ENCODE measurements around the gene INKA1. TPM values are rescaled to one million over a fixed set of nuclear protein-coding genes. Genes with fewer than 3 reads are reported as not detected.
A peak's percentile ranks its signal among the peaks of the same experiment; 100 is the strongest.

Gene INKA1
- total and polyA plus RNA-seq, 3 experiments from 2014 or later = 1.1 to 1.7 (median 1.1) TPM

DNA sequence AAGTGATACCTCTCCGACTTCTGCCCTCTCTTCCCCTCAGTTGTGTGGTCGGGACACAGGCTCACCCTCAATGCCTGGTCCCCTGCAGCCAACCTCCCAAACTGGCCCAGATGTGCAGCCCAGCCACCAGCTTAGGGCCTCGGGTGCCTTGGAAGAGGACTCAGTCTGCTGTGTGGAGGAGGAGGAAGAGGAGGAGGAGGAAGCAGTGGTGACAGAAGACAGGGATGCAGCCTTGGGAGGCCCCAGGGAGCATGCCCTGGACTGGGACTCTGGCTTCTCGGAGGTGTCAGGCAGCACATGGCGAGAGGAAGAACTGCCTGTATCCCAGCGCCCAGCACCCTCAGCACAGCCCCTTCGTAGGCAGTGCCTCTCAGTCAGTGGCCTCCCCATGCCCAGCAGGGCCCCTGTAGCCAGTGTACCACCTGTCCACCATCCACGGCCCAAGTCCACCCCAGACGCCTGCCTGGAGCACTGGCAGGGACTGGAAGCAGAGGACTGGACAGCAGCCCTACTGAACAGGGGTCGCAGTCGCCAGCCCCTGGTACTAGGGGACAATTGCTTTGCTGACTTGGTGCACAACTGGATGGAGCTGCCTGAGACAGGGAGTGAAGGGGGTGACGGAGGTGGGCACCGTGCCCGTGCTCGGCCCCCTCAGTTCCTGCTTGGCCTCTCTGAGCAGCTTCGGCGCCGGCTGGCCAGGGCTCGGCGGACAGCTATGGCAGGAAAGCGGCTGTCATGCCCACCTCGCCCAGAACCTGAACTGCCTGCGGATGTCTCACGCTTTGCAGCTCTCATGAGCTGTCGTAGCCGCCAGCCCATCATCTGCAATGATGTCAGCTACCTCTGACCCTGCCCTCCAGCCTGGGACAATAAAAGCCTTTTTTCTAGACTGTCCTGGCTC, 1.3 kb downstream of the INKA1 start:
- H3K4me3 Mint-ChIP-seq = peak overlapping the region; percentile 83 to 95 (median 91)
- peaks cover 41% of the 10 kb centered on the region for H3K4me1 ChIP-seq (ENCODE audit: insufficient read depth, low read length)
- H3K9me3 Mint-ChIP-seq = peaks cover 0 to 2% (median 0%) of the 10 kb centered on the region in 5 donors

DNA sequence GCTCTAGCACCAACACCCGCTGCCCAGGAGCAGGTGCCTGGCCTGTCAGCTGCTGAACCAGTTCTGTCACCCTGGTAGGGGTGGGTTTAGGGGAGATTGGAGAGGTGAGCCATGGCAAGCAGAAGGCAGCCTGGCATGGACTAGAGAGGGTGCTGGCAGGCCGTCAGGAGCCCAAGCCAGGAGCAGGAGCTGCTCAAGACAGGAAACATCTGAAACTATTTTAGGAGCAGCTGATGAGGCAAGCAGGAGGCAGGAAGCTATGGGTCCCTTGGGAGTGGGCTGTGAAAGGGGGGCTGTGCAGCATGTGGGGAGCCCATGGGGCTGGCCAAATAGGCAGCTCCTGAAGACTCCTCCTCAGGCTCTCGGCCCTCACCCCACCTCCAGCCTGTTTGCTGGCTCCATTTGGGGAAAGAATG, 2.3 kb downstream of the INKA1 start:
- H3K27me3 Mint-ChIP-seq = peaks cover 0 to 4% of the 10 kb centered on the region in 2 donors
- H3K4me1 ChIP-seq (ENCODE audit: insufficient read depth, low read length) = peaks cover 41% of the 10 kb centered on the region

More for the DNA sequence above, 1.3 kb downstream of the INKA1 start:
- Mint-ChIP-seq H3K27ac (peak overlapping the region in 5 of 8 donors; percentile 10 to 85 (median 77)), H3K36me3 (peaks cover 0 to 22% (median 1%) of the 10 kb centered on the region in 3 donors), H3K4me1 (peaks cover 29 to 58% (median 38%) of the 10 kb centered on the region in 3 donors), H3K27me3 (peaks cover 0 to 4% of the 10 kb centered on the region in 2 donors)
- no peaks in the 10 kb centered on the region for H3K27me3 ChIP-seq (ENCODE audit: insufficient read depth, low read length, poor library complexity, severe bottlenecking)
- ChIA-PET POLR2A (interaction anchor here (0.6 to 2.6 kb wide), 6 partner anchors 7 to 84 kb away, joined by 3 to 41 read pairs (median 4); partner anchors contain the start of gene UBA7), CTCF (interaction anchor here (1.5 to 12.4 kb wide), 6 partner anchors 8 to 265 kb away, joined by 4 to 246 read pairs (median 17); partner anchors contain the start of genes IP6K1 and UBA7)
- no peak for DNase-seq
- no peaks in the 10 kb centered on the region for H3K9me3 ChIP-seq (ENCODE audit: low read length)
- no peaks in the 10 kb centered on the region for H3K36me3 ChIP-seq (ENCODE audit: insufficient read depth, low read length)
- peak overlapping the region; percentile 91 for H3K4me3 ChIP-seq (ENCODE audit: low read length)
- H3K27ac ChIP-seq (ENCODE audit: low read depth, low read length) = no peak overlapping the region

DNA sequence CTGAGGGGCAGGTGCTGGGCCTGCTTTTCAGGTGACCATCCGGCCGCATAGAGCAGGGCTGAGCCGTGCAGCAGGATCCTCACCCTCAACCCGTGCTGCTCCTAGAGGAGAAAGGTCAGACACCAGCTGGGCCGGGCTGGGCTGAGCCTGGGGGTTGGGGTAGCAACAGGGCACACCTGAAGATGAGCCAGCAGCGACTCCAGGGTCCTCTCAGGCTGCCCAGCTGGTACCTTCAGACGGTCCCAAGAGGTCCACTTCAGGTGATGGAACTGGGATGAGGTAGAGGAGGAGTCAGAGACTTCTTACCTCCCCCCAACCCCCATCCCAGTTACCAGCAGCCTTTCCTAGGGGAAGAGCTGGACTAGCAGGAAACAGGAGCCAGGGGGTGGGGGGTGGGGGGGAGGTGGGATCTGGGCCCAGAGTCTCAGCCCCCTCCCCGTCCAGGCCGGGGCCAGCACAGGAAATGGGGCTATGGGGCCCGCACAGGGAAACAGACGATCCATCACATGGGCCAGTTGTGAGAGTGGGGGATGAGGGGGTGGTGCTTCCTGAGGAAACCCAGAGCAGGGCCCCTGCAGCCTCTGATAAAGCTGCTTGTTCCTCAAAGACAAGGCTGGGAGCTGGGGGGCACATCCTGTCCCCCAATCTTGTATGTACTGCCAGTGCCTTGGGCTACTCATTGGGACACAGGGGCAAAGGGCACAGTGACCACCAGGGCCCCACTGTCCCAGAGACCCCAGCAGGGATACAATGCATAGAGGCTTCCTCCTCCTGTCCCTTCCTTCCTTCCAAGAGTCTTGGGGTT, 3.0 kb downstream of the INKA1 start:
- Histone ChIP-seq H3K27ac (ENCODE audit: low read depth, low read length) (peak overlapping the region; percentile 31), H3K36me3 (ENCODE audit: insufficient read depth, low read length) (peaks cover 12% of the 10 kb centered on the region), H3K4me1 (ENCODE audit: insufficient read depth, low read length) (peaks cover 41% of the 10 kb centered on the region), H3K9me3 (ENCODE audit: low read length) (no peaks in the 10 kb centered on the region), H3K27me3 (ENCODE audit: insufficient read depth, low read length, poor library complexity, severe bottlenecking) (no peaks in the 10 kb centered on the region), H3K4me3 (ENCODE audit: low read length) (peak overlapping the region; percentile 34)
- Mint-ChIP-seq H3K27me3 (peaks cover 0 to 2% of the 10 kb centered on the region in 2 donors), H3K4me3 (peak overlapping the region in 2 of 7 donors; percentile 15 to 44), H3K36me3 (peaks cover 3 to 39% (median 3%) of the 10 kb centered on the region in 3 donors), H3K27ac (peak overlapping the region in 6 of 8 donors; percentile 29 to 80 (median 66)), H3K9me3 (peaks cover 0 to 2% (median 0%) of the 10 kb centered on the region in 5 donors), H3K4me1 (peaks cover 31 to 67% (median 44%) of the 10 kb centered on the region in 3 donors)
- DNase-seq = peak in 2 of 5 donors; percentile 51 to 58
- POLR2A ChIA-PET = interaction anchor here (0.6 to 1.4 kb wide), 4 partner anchors 8 to 49 kb away, joined by 3 to 7 read pairs (median 4); partner anchors contain the start of gene UBA7
- CTCF ChIA-PET = interaction anchor here (0.9 to 12.4 kb wide), 6 partner anchors 7 to 266 kb away, joined by 3 to 246 read pairs (median 4); partner anchors contain the start of gene UBA7

More for the DNA sequence above, 2.3 kb downstream of the INKA1 start:
- Histone ChIP-seq H3K27ac (ENCODE audit: low read depth, low read length) (no peak overlapping the region), H3K4me3 (ENCODE audit: low read length) (no peak overlapping the region), H3K36me3 (ENCODE audit: insufficient read depth, low read length) (peaks cover 7% of the 10 kb centered on the region), H3K27me3 (ENCODE audit: insufficient read depth, low read length, poor library complexity, severe bottlenecking) (no peaks in the 10 kb centered on the region), H3K9me3 (ENCODE audit: low read length) (no peaks in the 10 kb centered on the region)
- Mint-ChIP-seq H3K27ac (peak overlapping the region in 7 of 8 donors; percentile 8 to 77 (median 58)), H3K9me3 (peaks cover 0 to 2% (median 0%) of the 10 kb centered on the region in 5 donors), H3K4me3 (peak overlapping the region in 6 of 7 donors; percentile 26 to 74 (median 56)), H3K36me3 (peaks cover 3 to 32% (median 3%) of the 10 kb centered on the region in 3 donors), H3K4me1 (peaks cover 29 to 62% (median 40%) of the 10 kb centered on the region in 3 donors)
- ChIA-PET CTCF (interaction anchor here (1.5 to 12.4 kb wide), 3 partner anchors 8 to 266 kb away, joined by 4 to 246 read pairs (median 8); partner anchors contain the start of gene UBA7), POLR2A (interaction anchor here (1.4 kb wide), 1 partner anchor 8 kb away, joined by 4 read pairs; the partner anchor contains the start of gene UBA7)
- peak in 1 of 5 donors; percentile 26 for DNase-seq

DNA sequence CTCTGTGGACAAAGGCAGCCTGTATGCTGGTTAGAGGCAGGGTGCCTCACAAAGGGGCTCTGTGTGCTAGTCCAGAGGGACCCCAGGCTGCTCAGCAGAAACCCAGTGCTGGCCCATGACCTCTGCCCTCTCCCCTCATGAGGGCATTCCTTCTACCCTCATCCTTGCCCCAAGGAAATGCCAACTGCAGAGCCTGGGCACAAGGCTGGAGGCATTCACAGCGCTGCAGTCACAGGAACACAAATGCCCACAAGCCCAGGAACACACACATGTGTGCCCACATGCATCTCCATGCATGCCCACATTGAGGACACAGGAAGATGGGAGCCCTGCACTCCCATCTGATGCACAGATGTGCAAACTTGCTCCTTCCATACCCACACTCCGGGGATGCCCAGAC, 3.8 kb downstream of the INKA1 start:
- H3K27me3 ChIP-seq (ENCODE audit: insufficient read depth, low read length, poor library complexity, severe bottlenecking) = no peaks in the 10 kb centered on the region
- H3K4me1 ChIP-seq (ENCODE audit: insufficient read depth, low read length) = peaks cover 38% of the 10 kb centered on the region
- H3K36me3 ChIP-seq (ENCODE audit: insufficient read depth, low read length) = peaks cover 18% of the 10 kb centered on the region
- Mint-ChIP-seq H3K27me3 (no peaks in the 10 kb centered on the region), H3K9me3 (peaks cover 0 to 2% (median 0%) of the 10 kb centered on the region in 5 donors), H3K4me3 (peak overlapping the region in 1 of 7 donors; percentile 44), H3K27ac (peak overlapping the region in 6 of 8 donors; percentile 29 to 80 (median 66)), H3K36me3 (peaks cover 3 to 46% (median 3%) of the 10 kb centered on the region in 3 donors), H3K4me1 (peaks cover 38 to 73% (median 49%) of the 10 kb centered on the region in 3 donors)
- DNase-seq = no peak
- peak overlapping the region; percentile 34 for H3K4me3 ChIP-seq (ENCODE audit: low read length)
- H3K9me3 ChIP-seq (ENCODE audit: low read length) = no peaks in the 10 kb centered on the region
- POLR2A ChIA-PET = interaction anchor here (0.6 kb wide), 2 partner anchors 32 to 50 kb away, joined by 4 to 7 read pairs; no protein-coding TSS in a partner anchor
- peak overlapping the region; percentile 24 for H3K27ac ChIP-seq (ENCODE audit: low read depth, low read length)
- CTCF ChIA-PET = interaction anchor here (0.9 to 12.4 kb wide), 5 partner anchors 10 to 103 kb away, joined by 3 to 246 read pairs (median 3); no protein-coding TSS in a partner anchor

DNA sequence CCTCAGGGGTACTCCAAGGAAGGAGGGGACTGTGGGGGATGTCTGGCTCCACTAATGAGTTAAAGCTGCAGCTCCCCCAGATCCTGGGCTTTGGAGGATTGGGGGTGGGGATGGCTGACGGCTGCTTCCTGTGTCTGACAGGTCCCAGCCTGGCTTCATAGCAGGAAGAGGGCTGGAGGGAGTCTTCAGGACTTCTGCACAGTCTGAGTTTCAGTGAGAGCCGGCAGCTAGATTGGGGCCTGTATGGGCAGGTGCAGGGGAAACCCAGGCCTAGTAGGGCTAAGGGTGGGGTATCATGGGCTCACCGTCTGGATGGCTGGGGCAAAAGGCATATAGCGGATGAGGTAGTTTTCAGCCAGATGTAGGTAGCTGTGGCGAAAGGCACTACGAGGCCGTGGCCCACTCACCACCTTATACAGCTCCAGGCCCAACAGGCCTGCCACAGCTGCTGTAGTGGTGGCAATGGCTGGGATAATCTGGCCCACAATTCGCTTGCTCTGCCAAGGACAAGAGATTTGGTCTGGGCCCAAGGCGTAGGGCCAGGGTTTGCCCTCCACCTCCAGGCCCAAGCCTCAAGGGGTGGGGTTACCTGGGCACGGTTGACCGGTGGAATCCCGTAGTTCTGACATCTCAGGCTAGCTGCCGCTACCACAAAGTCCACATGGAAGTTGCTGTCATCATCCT, 4.5 kb downstream of the INKA1 start:
- DNase-seq = no peak
- peaks cover 43% of the 10 kb centered on the region for H3K4me1 ChIP-seq (ENCODE audit: insufficient read depth, low read length)
- peaks cover 41 to 74% (median 51%) of the 10 kb centered on the region in 3 donors for H3K4me1 Mint-ChIP-seq
- H3K27ac Mint-ChIP-seq = peak overlapping the region in 7 of 8 donors; percentile 29 to 66 (median 43)
- peaks cover 18% of the 10 kb centered on the region for H3K36me3 ChIP-seq (ENCODE audit: insufficient read depth, low read length)
- no peaks in the 10 kb centered on the region for H3K9me3 ChIP-seq (ENCODE audit: low read length)
- no peaks in the 10 kb centered on the region for H3K27me3 Mint-ChIP-seq
- H3K36me3 Mint-ChIP-seq = peaks cover 3 to 52% (median 3%) of the 10 kb centered on the region in 3 donors
- H3K27ac ChIP-seq (ENCODE audit: low read depth, low read length) = peak overlapping the region; percentile 24
- H3K4me3 ChIP-seq (ENCODE audit: low read length) = no peak overlapping the region
- H3K27me3 ChIP-seq (ENCODE audit: insufficient read depth, low read length, poor library complexity, severe bottlenecking) = no peaks in the 10 kb centered on the region
- H3K4me3 Mint-ChIP-seq = peak overlapping the region in 2 of 7 donors; percentile 16 to 24
- ChIA-PET CTCF (interaction anchor here (1.1 to 12.4 kb wide), 3 partner anchors 9 to 104 kb away, joined by 3 to 246 read pairs (median 5); no protein-coding TSS in a partner anchor), POLR2A (no interaction called here)
- H3K9me3 Mint-ChIP-seq = no peaks in the 10 kb centered on the region

DNA sequence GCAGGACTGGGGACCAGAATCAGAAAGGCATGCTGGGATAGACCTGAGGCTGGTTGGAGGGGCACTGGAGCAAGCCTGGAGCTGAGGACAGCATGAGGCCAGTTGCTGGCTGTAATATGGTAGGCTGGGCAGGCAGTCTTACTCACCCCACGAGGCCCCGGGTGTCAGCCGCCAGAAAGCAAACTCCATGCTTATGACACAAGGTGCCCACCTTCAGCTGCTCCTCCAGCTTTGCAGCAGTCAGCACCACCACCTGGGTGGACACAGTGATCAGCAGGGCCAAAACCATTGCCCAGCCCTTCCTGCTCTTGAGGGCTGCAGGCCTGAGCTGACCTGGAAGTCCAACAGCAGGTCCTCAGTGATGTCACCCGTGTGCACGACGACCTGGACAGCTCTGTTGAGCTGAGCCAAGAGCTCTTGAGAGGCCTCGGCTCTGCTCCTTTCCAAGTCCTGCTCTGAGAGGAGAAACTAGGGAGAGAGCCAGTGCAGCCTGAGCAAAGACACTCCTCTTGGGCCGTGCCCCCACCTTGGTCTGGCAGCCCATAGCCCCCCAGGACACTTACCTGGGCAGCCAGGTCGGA, 9.9 kb downstream of the INKA1 start:
- H3K36me3 ChIP-seq (ENCODE audit: insufficient read depth, low read length) = peaks cover 18% of the 10 kb centered on the region
- POLR2A ChIA-PET = interaction anchor here (1.2 to 2.3 kb wide), 3 partner anchors 8 to 127 kb away, joined by 3 to 33 read pairs (median 4); partner anchors contain the start of genes INKA1 and RBM6
- Mint-ChIP-seq H3K36me3 (peaks cover 3 to 50% (median 3%) of the 10 kb centered on the region in 3 donors), H3K27me3 (no peaks in the 10 kb centered on the region), H3K4me1 (peaks cover 31 to 53% (median 39%) of the 10 kb centered on the region in 3 donors), H3K9me3 (no peaks in the 10 kb centered on the region), H3K4me3 (peak overlapping the region; percentile 96 to 98 (median 98)), H3K27ac (peak overlapping the region; percentile 94 to 99 (median 99))
- peak overlapping the region; percentile 63 for H3K27ac ChIP-seq (ENCODE audit: low read depth, low read length)
- DNase-seq = no peak
- H3K4me3 ChIP-seq (ENCODE audit: low read length) = peak overlapping the region; percentile 75
- no peaks in the 10 kb centered on the region for H3K9me3 ChIP-seq (ENCODE audit: low read length)
- CTCF ChIA-PET = interaction anchor here (0.7 to 5.2 kb wide), 5 partner anchors 8 to 209 kb away, joined by 3 to 35 read pairs (median 4); partner anchors contain the start of gene INKA1
- peaks cover 34% of the 10 kb centered on the region for H3K4me1 ChIP-seq (ENCODE audit: insufficient read depth, low read length)
- no peaks in the 10 kb centered on the region for H3K27me3 ChIP-seq (ENCODE audit: insufficient read depth, low read length, poor library complexity, severe bottlenecking)

Measured in CD8-positive, alpha-beta memory T cell (primary cell).